ENCODE results near the gene DISP2. TPM values are rescaled to one million over a fixed set of nuclear protein-coding genes. Genes with fewer than 3 reads are reported as not detected.

DISP2 gene
- total RNA-seq, 1 donor from 2014 or later, result under 0.01 TPM

DNA sequence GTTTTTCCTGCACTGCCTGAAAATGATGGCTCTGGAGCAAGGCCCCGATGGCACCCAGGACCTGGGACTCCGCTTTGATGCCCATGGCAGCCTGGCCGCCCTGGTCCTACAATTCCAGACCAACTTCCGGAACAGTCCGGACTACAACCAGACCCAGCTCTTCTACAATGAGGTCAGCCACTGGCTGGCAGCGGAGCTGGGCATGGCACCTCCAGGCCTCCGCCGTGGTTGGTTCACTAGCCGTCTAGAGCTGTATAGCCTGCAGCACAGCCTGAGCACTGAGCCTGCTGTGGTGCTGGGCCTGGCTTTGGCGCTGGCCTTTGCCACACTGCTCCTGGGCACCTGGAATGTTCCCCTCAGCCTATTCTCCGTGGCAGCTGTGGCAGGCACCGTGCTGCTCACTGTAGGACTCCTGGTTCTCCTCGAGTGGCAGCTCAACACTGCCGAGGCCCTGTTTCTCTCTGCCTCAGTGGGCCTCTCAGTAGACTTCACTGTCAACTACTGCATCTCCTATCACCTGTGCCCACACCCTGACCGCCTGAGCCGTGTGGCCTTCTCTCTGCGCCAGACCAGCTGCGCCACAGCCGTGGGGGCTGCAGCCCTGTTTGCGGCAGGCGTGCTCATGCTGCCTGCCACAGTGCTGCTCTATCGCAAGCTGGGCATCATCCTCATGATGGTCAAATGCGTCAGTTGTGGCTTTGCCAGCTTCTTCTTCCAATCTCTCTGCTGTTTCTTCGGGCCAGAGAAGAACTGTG lies 10.9 kb downstream of the DISP2 start:
- no peaks in the 10 kb centered on the region for H3K36me3 ChIP-seq (ENCODE audit: control insufficient read depth, insufficient read depth, low read length)
- DNase-seq (ENCODE audit: low read depth) (no peak), FAIRE-seq (no peak)
- TF ChIP-seq, protein P1, sequence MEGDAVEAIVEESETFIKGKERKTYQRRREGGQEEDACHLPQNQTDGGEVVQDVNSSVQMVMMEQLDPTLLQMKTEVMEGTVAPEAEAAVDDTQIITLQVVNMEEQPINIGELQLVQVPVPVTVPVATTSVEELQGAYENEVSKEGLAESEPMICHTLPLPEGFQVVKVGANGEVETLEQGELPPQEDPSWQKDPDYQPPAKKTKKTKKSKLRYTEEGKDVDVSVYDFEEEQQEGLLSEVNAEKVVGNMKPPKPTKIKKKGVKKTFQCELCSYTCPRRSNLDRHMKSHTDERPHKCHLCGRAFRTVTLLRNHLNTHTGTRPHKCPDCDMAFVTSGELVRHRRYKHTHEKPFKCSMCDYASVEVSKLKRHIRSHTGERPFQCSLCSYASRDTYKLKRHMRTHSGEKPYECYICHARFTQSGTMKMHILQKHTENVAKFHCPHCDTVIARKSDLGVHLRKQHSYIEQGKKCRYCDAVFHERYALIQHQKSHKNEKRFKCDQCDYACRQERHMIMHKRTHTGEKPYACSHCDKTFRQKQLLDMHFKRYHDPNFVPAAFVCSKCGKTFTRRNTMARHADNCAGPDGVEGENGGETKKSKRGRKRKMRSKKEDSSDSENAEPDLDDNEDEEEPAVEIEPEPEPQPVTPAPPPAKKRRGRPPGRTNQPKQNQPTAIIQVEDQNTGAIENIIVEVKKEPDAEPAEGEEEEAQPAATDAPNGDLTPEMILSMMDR (IDR thresholded peaks at IDR 0.05; ENCODE audit: insufficient read depth, low read length, severe bottlenecking), result no peak
- no peak overlapping the region for H3K4me3 ChIP-seq (ENCODE audit: low read depth, low read length)
- H3K27me3 ChIP-seq (ENCODE audit: control insufficient read depth, insufficient read depth, low read length), result peaks cover 3% of the 10 kb centered on the region

DNA sequence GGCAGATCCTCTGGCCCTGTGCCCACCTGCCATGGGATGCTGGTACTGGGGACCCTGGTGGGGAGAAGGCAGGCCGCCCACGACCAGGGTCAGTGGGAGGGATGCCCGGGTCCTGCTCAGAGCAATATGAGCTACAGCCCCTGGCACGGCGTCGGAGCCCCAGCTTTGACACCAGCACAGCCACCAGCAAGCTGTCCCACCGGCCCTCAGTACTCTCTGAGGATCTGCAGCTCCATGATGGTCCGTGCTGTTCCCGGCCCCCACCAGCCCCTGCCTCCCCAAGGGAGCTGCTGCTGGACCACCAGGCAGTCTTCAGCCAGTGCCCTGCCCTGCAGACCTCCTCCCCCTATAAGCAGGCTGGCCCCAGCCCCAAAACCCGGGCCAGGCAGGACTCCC lies 11.5 kb downstream of the DISP2 start:
- Histone ChIP-seq H3K27me3 (ENCODE audit: control insufficient read depth, insufficient read depth, low read length) (peaks cover 3% of the 10 kb centered on the region), H3K36me3 (ENCODE audit: control insufficient read depth, insufficient read depth, low read length) (no peaks in the 10 kb centered on the region), H3K4me3 (ENCODE audit: low read depth, low read length) (no peak overlapping the region)
- DNase-seq (ENCODE audit: low read depth) (no peak), FAIRE-seq (no peak)
- TF ChIP-seq, protein P1 (IDR thresholded peaks at IDR 0.05; ENCODE audit: insufficient read depth, low read length, severe bottlenecking), result no peak

DNA sequence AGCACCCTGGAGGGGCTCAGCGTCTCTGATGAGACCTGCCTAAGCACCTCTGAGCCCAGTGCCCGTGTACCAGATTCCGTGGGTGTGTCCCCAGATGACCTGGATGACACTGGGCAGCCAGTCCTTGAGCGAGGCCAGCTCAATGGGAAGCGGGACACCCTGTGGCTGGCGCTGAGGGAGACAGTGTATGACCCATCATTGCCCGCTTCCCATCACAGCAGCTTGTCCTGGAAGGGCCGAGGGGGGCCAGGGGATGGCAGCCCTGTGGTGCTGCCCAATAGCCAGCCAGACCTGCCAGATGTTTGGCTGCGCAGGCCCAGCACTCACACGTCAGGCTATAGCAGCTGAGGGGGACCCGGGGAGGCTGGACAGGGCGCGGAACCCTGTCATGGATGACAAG lies 12.0 kb downstream of the DISP2 start:
- DNase-seq (ENCODE audit: low read depth) (no peak), FAIRE-seq (no peak)
- TF ChIP-seq, protein P1 (IDR thresholded peaks at IDR 0.05; ENCODE audit: insufficient read depth, low read length, severe bottlenecking), result no peak

DNA sequence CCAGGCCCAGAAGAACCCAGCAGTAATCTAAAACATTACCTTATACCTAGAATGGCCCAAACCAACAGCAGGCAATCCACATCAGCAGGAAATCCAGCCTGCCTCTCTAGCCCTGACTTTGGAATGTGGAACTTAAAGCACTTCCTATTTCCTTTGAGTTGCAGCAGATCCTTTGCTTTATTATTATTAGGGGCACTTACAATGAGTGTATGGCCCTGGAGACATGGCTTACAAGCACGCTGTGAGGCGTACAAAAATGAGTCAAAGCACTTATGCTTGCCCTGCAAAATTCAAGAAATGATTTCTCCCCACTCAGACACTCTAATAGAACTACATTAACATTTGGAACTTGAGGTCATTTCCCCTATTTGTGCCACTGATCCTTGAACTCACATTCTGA lies 15.0 kb downstream of the DISP2 start:
- no peaks in the 10 kb centered on the region for H3K36me3 ChIP-seq (ENCODE audit: control insufficient read depth, insufficient read depth, low read length)
- no peak for DNase-seq (ENCODE audit: low read depth)
- H3K27me3 ChIP-seq (ENCODE audit: control insufficient read depth, insufficient read depth, low read length), result peaks cover 3% of the 10 kb centered on the region
- TF ChIP-seq, protein P1 (IDR thresholded peaks at IDR 0.05; ENCODE audit: insufficient read depth, low read length, severe bottlenecking), result no peak
- no peak for FAIRE-seq
- H3K4me3 ChIP-seq (ENCODE audit: low read depth, low read length), result no peak overlapping the region

More for the DNA sequence above, 12.0 kb downstream of the DISP2 start:
- H3K4me3 ChIP-seq (ENCODE audit: low read depth, low read length), result no peak overlapping the region
- H3K27me3 ChIP-seq (ENCODE audit: control insufficient read depth, insufficient read depth, low read length), result peaks cover 3% of the 10 kb centered on the region
- no peaks in the 10 kb centered on the region for H3K36me3 ChIP-seq (ENCODE audit: control insufficient read depth, insufficient read depth, low read length)

DNA sequence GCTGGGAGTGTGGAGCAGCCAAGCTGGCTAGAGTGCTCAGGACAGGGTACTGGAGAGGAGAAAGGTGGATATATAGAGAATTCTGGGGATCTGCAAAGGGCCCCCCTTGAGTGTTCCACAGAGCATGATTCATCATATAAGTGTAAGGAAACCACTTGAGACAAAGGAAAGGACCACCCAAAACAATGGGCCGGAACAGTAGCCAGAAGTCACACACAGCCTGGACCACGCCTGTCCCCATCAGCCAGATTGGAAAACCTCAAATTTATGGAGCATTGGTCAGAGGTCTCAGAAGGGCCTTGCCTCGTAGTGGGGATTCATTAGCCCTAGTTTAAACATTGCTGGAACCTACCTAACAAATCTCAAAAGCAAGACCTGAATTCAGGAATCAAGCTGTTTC lies 19.6 kb downstream of the DISP2 start:
- no peak overlapping the region for H3K4me3 ChIP-seq (ENCODE audit: low read depth, low read length)
- DNase-seq (ENCODE audit: low read depth) (no peak), FAIRE-seq (no peak)
- H3K27me3 ChIP-seq (ENCODE audit: control insufficient read depth, insufficient read depth, low read length), result no peaks in the 10 kb centered on the region
- TF ChIP-seq, protein P1 (IDR thresholded peaks at IDR 0.05; ENCODE audit: insufficient read depth, low read length, severe bottlenecking), result no peak
- no peaks in the 10 kb centered on the region for H3K36me3 ChIP-seq (ENCODE audit: control insufficient read depth, insufficient read depth, low read length)

DNA sequence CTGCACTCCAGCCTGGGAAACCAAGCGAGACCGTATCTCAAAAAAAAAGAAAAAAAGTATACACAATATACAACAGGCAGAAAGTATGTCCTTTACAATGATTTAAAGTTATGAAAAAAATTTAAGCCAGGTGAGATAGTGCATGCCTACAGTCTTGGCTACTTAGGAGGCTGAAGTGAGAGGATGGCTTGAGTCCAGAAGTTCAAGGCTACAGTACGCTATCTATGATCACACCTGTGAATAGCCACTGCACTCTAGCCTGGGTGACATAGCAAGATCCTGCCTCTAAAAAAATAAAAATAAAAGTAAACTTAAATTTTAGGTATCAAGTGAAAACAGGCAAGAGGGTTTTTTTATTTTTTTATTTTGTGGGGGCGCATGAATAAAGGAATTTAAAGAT lies 21.4 kb downstream of the DISP2 start:
- TF ChIP-seq, protein P1 (IDR thresholded peaks at IDR 0.05; ENCODE audit: insufficient read depth, low read length, severe bottlenecking), result no peak
- no peak for DNase-seq (ENCODE audit: low read depth)

More for the DNA sequence above, 21.4 kb downstream of the DISP2 start:
- H3K4me3 ChIP-seq (ENCODE audit: low read depth, low read length), result no peak overlapping the region
- no peaks in the 10 kb centered on the region for H3K27me3 ChIP-seq (ENCODE audit: control insufficient read depth, insufficient read depth, low read length)
- no peak for FAIRE-seq
- no peaks in the 10 kb centered on the region for H3K36me3 ChIP-seq (ENCODE audit: control insufficient read depth, insufficient read depth, low read length)

Measured in bronchial epithelial cell (primary cell).